B cell (primary cell): Measurements from ENCODE around the gene FKBP11. TPM values are rescaled to one million over a fixed set of nuclear protein-coding genes. Genes with fewer than 3 reads are reported as not detected.
A peak's percentile ranks its signal among the peaks of the same experiment; 100 is the strongest.

Experiments
- ATAC-seq: fragments of 200-7000 bp; cut with Tn5 transposase; one replicate; pipeline ENCODE4 v1.10.0; 2021; ENCODE audit warnings: low read depth, mild to moderate bottlenecking, moderate number of reproducible peaks, moderate library complexity
- CTCF ChIA-PET: fragments of 350-600 bp; sonication (Branson Sonifier 250); formaldehyde crosslinking; loops from one replicate; lab custom pipeline; 2021; ENCODE audit warnings: antibody characterized with exemption, inconsistent platforms; lab: Charles Lee
- POLR2A ChIA-PET: fragments of 350-600 bp; sonication (Branson Sonifier 250); formaldehyde crosslinking; loops from one replicate; lab custom pipeline; 2021; ENCODE audit warnings: antibody characterized with exemption; lab: Charles Lee
- DNase-seq: peaks from one replicate; pipeline ENCODE4 v3.0.0; 2013
- H2AFZ ChIP-seq: 2 replicates; pipeline ENCODE4 v1.6.1; 2012; ENCODE audit warnings: mild to moderate bottlenecking, low read depth, low read length; ENCODE audit not compliant: insufficient read depth, poor library complexity, severe bottlenecking
- H3K27ac ChIP-seq, 2 donors: 1 replicate in 1 of 2; 2 replicates in 1 of 2; pipeline ENCODE4 v1.5.1; 2012 to 2013; ENCODE audit warnings: low read length in 2 of 2, mild to moderate bottlenecking in 2 of 2, moderate library complexity in 1 of 2
- H3K27me3 ChIP-seq, 4 experiments: fragments of 200-600 bp in 1 of 4; sonication (generic) in 1 of 4; replicated peaks in 1 of 4; 1 replicate in 2 of 4; 2 replicates in 2 of 4; pipeline versions ENCODE4 v1.6.1 to v1.7.0; 2013 to 2016; ENCODE audit warnings: low read length in 3 of 4, mild to moderate bottlenecking in 2 of 4, mixed read lengths in 1 of 4, moderate library complexity in 1 of 4; ENCODE audit not compliant: insufficient read depth in 4 of 4, control insufficient read depth in 3 of 4; ENCODE audit errors: control extremely low read depth in 1 of 4
- H3K36me3 ChIP-seq, 2 experiments: replicated peaks in 1 of 2; 1 replicate in 1 of 2; 2 replicates in 1 of 2; pipeline versions ENCODE4 v1.6.1 to v1.7.1; 2013; ENCODE audit warnings: low read length in 1 of 2; ENCODE audit not compliant: insufficient read depth in 2 of 2, control insufficient read depth in 1 of 2; ENCODE audit errors: control extremely low read depth in 1 of 2, extremely low read depth in 1 of 2
- H3K4me1 ChIP-seq, 2 donors: fragments of 200-600 bp in 1 of 2; sonication (generic) in 1 of 2; 1 replicate in 1 of 2; 2 replicates in 1 of 2; pipeline versions ENCODE4 v1.5.1 to v1.6.1; 2013 to 2017; ENCODE audit warnings: low read length in 2 of 2; ENCODE audit not compliant: control insufficient read depth in 2 of 2, insufficient read depth in 2 of 2
- H3K4me2 ChIP-seq: replicated peaks from 2 replicates; pipeline ENCODE3; 2012; ENCODE audit warnings: mild to moderate bottlenecking, low read depth, low read length; ENCODE audit not compliant: poor library complexity, severe bottlenecking
- H3K4me3 ChIP-seq, 5 experiments: fragments of 200-600 bp in 1 of 5; sonication (generic) in 1 of 5; 1 replicate in 3 of 5; 2 replicates in 2 of 5; pipeline versions ENCODE4 v1.5.1 to v1.7.0; 2011 to 2016; ENCODE audit warnings: low read length in 4 of 5, mild to moderate bottlenecking in 4 of 5, low read depth in 2 of 5, control low read depth in 1 of 5, moderate library complexity in 1 of 5; ENCODE audit not compliant: insufficient read depth in 1 of 5; ENCODE audit errors: control extremely low read depth in 1 of 5, extremely low read depth in 1 of 5
- H3K79me2 ChIP-seq: fragments of 200-600 bp; sonication (generic); one replicate; pipeline ENCODE4 v1.6.0; 2016; ENCODE audit warnings: low read length; ENCODE audit not compliant: control insufficient read depth, insufficient read depth
- H3K9ac ChIP-seq: fragments of 200-600 bp; sonication (generic); 2 replicates; pipeline ENCODE4 v1.6.1; 2017; ENCODE audit warnings: mild to moderate bottlenecking, low read length, moderate library complexity
- H3K9me3 ChIP-seq, 3 donors: one replicate each; pipeline versions ENCODE4 v1.6.1 to v1.7.1; 2013; ENCODE audit warnings: low read length in 2 of 3; ENCODE audit not compliant: control insufficient read depth in 2 of 3, insufficient read depth in 1 of 3; ENCODE audit errors: control extremely low read depth in 1 of 3
- H4K20me1 ChIP-seq: 2 replicates; pipeline ENCODE4 v1.6.0; 2012; ENCODE audit warnings: mild to moderate bottlenecking, low read length; ENCODE audit not compliant: insufficient read depth, control insufficient read depth, poor library complexity, severe bottlenecking
- H3K27ac Mint-ChIP-seq: one replicate; pipeline ENCODE4 v1.8.0; 2021; ENCODE audit warnings: mixed read lengths
- H3K27me3 Mint-ChIP-seq: one replicate; pipeline ENCODE4 v1.8.0; 2021; ENCODE audit warnings: mixed read lengths
- H3K4me1 Mint-ChIP-seq: one replicate; pipeline ENCODE4 v1.8.0; 2021; ENCODE audit warnings: mixed read lengths
- H3K4me3 Mint-ChIP-seq: one replicate; pipeline ENCODE4 v1.8.0; 2021; ENCODE audit warnings: mixed read lengths
- H3K9me3 Mint-ChIP-seq: one replicate; pipeline ENCODE4 v1.8.0; 2022; ENCODE audit warnings: mixed read lengths; ENCODE audit not compliant: insufficient read depth
- CTCF ChIP-seq: fragments of 200-600 bp; IDR thresholded peaks from one replicate; pipeline ENCODE4 v1.8.0; 2022; ENCODE audit warnings: antibody characterized with exemption, mild to moderate bottlenecking
- EZH2 ChIP-seq: IDR thresholded peaks from 2 replicates; pipeline ENCODE4 v1.6.1; 2012; ENCODE audit warnings: borderline replicate concordance, low read depth, mild to moderate bottlenecking, moderate library complexity, low read length; ENCODE audit not compliant: insufficient read depth, poor library complexity, severe bottlenecking
- WGBS: methylation state at CpG from one replicate; pipeline ENCODE4 v1.1.5; 2013; ENCODE audit warnings: missing lambda C conversion rate; ENCODE audit not compliant: insufficient coverage; 5-methylcytosine and 5-hydroxymethylcytosine counted together
- intact Hi-C: fragments of 100-400 bp; cut with micrococcal nuclease; formaldehyde crosslinking; loops from one replicate; pipeline ENCODE4 v1.10.0; 2022
- polyA plus RNA-seq: library from polyadenylated mRNA; depleted of rRNA; stranded (reverse); fragments of >200 nt; gene quantifications from 2 replicates; pipeline ENCODE4 v1.2.3, GENCODE V29; 2012
- total RNA-seq, 2 donors: library from RNA; stranded (reverse); fragments of 120-200 nt in 1 of 2; gene quantifications; 1 replicate in 1 of 2; 2 replicates in 1 of 2; pipeline versions ENCODE4 v1.2.3 to v1.2.4, GENCODE V29; 2013 to 2022

Gene FKBP11
- total and polyA plus RNA-seq, 2 donors (not counting 1 experiment from before 2014, with no cell fraction given): 26.7 to 52.5 TPM

- 11% methylated on average over 12 of the region's 19 CpGs for WGBS
- H3K27me3 ChIP-seq: peaks cover 2 to 86% (median 64%) of the 10 kb centered on the region in 4 experiments
- H3K27me3 Mint-ChIP-seq: peaks cover 73% of the 10 kb centered on the region
These were observed 48.8 kb upstream of the FKBP11 start for GRCh38 chr12:48973941-48974673.

More at GRCh38 chr12:48973941-48974673, 48.8 kb upstream of the FKBP11 start:
- Mint-ChIP-seq H3K27ac (no peak overlapping the region), H3K4me3 (no peak overlapping the region), H3K9me3 (no peaks in the 10 kb centered on the region), H3K4me1 (peaks cover 54% of the 10 kb centered on the region)
- Histone ChIP-seq H3K27ac (no peak overlapping the region), H3K4me1 (peaks cover 62 to 67% of the 10 kb centered on the region in 2 donors), H3K79me2 (no peaks in the 10 kb centered on the region), H3K4me2 (no peak overlapping the region), H3K9ac (no peak overlapping the region), H4K20me1 (peaks cover 26% of the 10 kb centered on the region), H3K36me3 (no peaks in the 10 kb centered on the region), H3K4me3 (no peak overlapping the region), H2AFZ (no peak overlapping the region), H3K9me3 (peaks cover 0 to 36% (median 0%) of the 10 kb centered on the region in 3 donors)
- TF ChIP-seq EZH2 (no peak), CTCF (peak; percentile 77)
- ChIA-PET CTCF (interaction anchor here (1.0 to 7.5 kb wide), 4 partner anchors 14 to 51 kb away, joined by 3 to 65 read pairs (median 6); partner anchors contain the start of genes ARF3 and FKBP11), POLR2A (no interaction called here)
- no peak for ATAC-seq
- intact Hi-C loops: no loop called here
- DNase-seq: peak; percentile 56
